HG03066 (cell line): Measurements from ENCODE around the gene TBC1D3.
"Not testable (repeated sequence)": the region's sequence is repeated elsewhere in the genome, so short reads cannot be mapped to it uniquely, and the experiment has no call there.

Source experiments
- ATAC-seq: cut with Tn5 transposase; IDR thresholded peaks from one replicate; pipeline ENCODE4 v1.9.1; 2021; ENCODE audit warnings: low read depth; ENCODE audit not compliant: unreplicated experiment

Gene TBC1D3

GRCh38 chr17:38192455-38192854 lies at the start of gene TBC1D3:
TBC1D3 (minus strand) TSS chr17:38192555; CDS start chr17:38191029, 1,526 bp downstream.
- ATAC-seq: not testable (repeated sequence)

- not testable (repeated sequence) for ATAC-seq
These were observed 40.4 kb upstream of the TBC1D3 start for GRCh38 chr17:38232790-38233189.

- not testable (repeated sequence) for ATAC-seq
These were observed 33.6 kb upstream of the TBC1D3 start for GRCh38 chr17:38225844-38226495.

GRCh38 chr17:38220867-38221266 lies 28.5 kb upstream of the TBC1D3 start:
- not testable (repeated sequence) for ATAC-seq

- ATAC-seq: not testable (repeated sequence)
These were observed 7.9 kb upstream of the TBC1D3 start for GRCh38 chr17:38200271-38200670.

GRCh38 chr17:38134860-38135259 lies 57.5 kb downstream of the TBC1D3 start:
- not testable (repeated sequence) for ATAC-seq
